ENCODE data around the gene CC2D2B. TPM values are rescaled to one million over a fixed set of nuclear protein-coding genes. Genes with fewer than 3 reads are reported as not detected.

CC2D2B gene
- total and polyA plus RNA-seq, 10 donors, result 0.26 to 7.1 (median 2.8) TPM

GRCh38 chr10:95864906-95865813, 42.6 kb upstream of the CC2D2B start:
- intact Hi-C loops (cut with DNase I; ENCODE audit: low total_unique reads), result no loop called here
- no peak overlapping the region for H3K4me3 ChIP-seq
- peak; percentile 45 to 77 (median 63) for TF ChIP-seq CTCF (IDR thresholded peaks at IDR 0.05 in 8 of 11, conservative IDR thresholded peaks at IDR 0.05 in 3 of 11)
- TF ChIP-seq POLR2AphosphoS5 (IDR thresholded peaks at IDR 0.05), result peak in 1 of 3 donors; percentile 18
- TF ChIP-seq POLR2A (IDR thresholded peaks at IDR 0.05), result no peak

GRCh38 chr10:95865814-95866466, 41.8 kb upstream of the CC2D2B start:
- Histone ChIP-seq H3K4me1 (peaks cover 0 to 18% (median 7%) of the 10 kb centered on the region in 6 donors), H3K36me3 (peaks cover 0 to 100% (median 44%) of the 10 kb centered on the region in 6 donors), H3K9me3 (no peaks in the 10 kb centered on the region), H3K4me3 (no peak overlapping the region), H3K27ac (no peak overlapping the region), H3K27me3 (replicated peaks in 1 of 7) (no peaks in the 10 kb centered on the region)
- no peak for DNase-seq
- intact Hi-C loops (cut with DNase I; ENCODE audit: low total_unique reads), result no loop called here
- no peak for TF ChIP-seq POLR2A (IDR thresholded peaks at IDR 0.05)
- TF ChIP-seq CTCF (IDR thresholded peaks at IDR 0.05 in 8 of 11, conservative IDR thresholded peaks at IDR 0.05 in 3 of 11), result no peak
- TF ChIP-seq POLR2AphosphoS5 (IDR thresholded peaks at IDR 0.05), result no peak
- 80 to 88% (median 86%) methylated on average over 6 of the region's 6 CpGs for WGBS, 5 donors

More at GRCh38 chr10:95864906-95865813, 42.6 kb upstream of the CC2D2B start:
- H3K27me3 ChIP-seq (replicated peaks in 1 of 7), result no peaks in the 10 kb centered on the region
- H3K27ac ChIP-seq, result peak overlapping the region in 4 of 8 donors; percentile 29 to 45 (median 38)
- H3K4me1 ChIP-seq, result peaks cover 0 to 18% (median 7%) of the 10 kb centered on the region in 6 donors
- no peaks in the 10 kb centered on the region for H3K9me3 ChIP-seq
- DNase-seq, result no peak
- 30 to 44% (median 36%) methylated on average over 7 of the region's 7 CpGs for WGBS, 5 donors
- H3K36me3 ChIP-seq, result peaks cover 0 to 100% (median 47%) of the 10 kb centered on the region in 6 donors

- WGBS, 5 donors, result 60 to 89% (median 83%) methylated on average over 2 of the region's 2 CpGs
- Histone ChIP-seq H3K4me3 (no peak overlapping the region), H3K9me3 (no peaks in the 10 kb centered on the region), H3K36me3 (peaks cover 0 to 100% (median 42%) of the 10 kb centered on the region in 6 donors), H3K4me1 (peaks cover 0 to 18% (median 7%) of the 10 kb centered on the region in 6 donors), H3K27ac (no peak overlapping the region), H3K27me3 (replicated peaks in 1 of 7) (no peaks in the 10 kb centered on the region)
- no peak for DNase-seq
- TF ChIP-seq POLR2AphosphoS5 (IDR thresholded peaks at IDR 0.05) (no peak), POLR2A (IDR thresholded peaks at IDR 0.05) (no peak), CTCF (IDR thresholded peaks at IDR 0.05 in 8 of 11, conservative IDR thresholded peaks at IDR 0.05 in 3 of 11) (no peak)
- intact Hi-C loops (cut with DNase I; ENCODE audit: low total_unique reads), result no loop called here
Measured at GRCh38 chr10:95866467-95866842, 41.3 kb upstream of the CC2D2B start.

GRCh38 chr10:95867866-95868265, 39.9 kb upstream of the CC2D2B start:
- no peaks in the 10 kb centered on the region for H3K27me3 ChIP-seq (replicated peaks in 1 of 7)
- intact Hi-C loops (cut with DNase I; ENCODE audit: low total_unique reads), result no loop called here
- H3K4me1 ChIP-seq, result peaks cover 0 to 18% (median 7%) of the 10 kb centered on the region in 6 donors
- no peak overlapping the region for H3K4me3 ChIP-seq
- no peak overlapping the region for H3K27ac ChIP-seq
- TF ChIP-seq POLR2AphosphoS5 (IDR thresholded peaks at IDR 0.05), result no peak
- TF ChIP-seq POLR2A (IDR thresholded peaks at IDR 0.05), result no peak
- TF ChIP-seq CTCF (IDR thresholded peaks at IDR 0.05 in 8 of 11, conservative IDR thresholded peaks at IDR 0.05 in 3 of 11), result no peak
- WGBS, 5 donors, result 85 to 88% (median 87%) methylated on average over 4 of the region's 4 CpGs
- H3K36me3 ChIP-seq, result peaks cover 0 to 100% (median 42%) of the 10 kb centered on the region in 6 donors
- DNase-seq, result no peak
- no peaks in the 10 kb centered on the region for H3K9me3 ChIP-seq

Measured in spleen (tissue), 11 donors.